Ishikawa (cell line): ENCODE results near the gene DOK7.

Experiments
- CEBPB ChIP-seq: IDR thresholded peaks from 2 replicates; pipeline ENCODE4 v1.6.1; 2012
- CREB1 ChIP-seq: IDR thresholded peaks from 2 replicates; pipeline ENCODE4 v1.6.1; 2012; ENCODE audit warnings: low read depth
- EGR1 ChIP-seq: IDR thresholded peaks from 2 replicates; pipeline ENCODE4 v1.6.1; 2012
- EP300 ChIP-seq: IDR thresholded peaks from 2 replicates; pipeline ENCODE4 v1.6.1; 2012; ENCODE audit warnings: borderline replicate concordance
- FOXM1 ChIP-seq: IDR thresholded peaks from 2 replicates; pipeline ENCODE4 v1.6.1; 2012; ENCODE audit warnings: low read depth, borderline replicate concordance
- NFIC ChIP-seq: IDR thresholded peaks from 2 replicates; pipeline ENCODE4 v1.6.1; 2012
- RAD21 ChIP-seq: IDR thresholded peaks from 2 replicates; pipeline ENCODE4 v1.6.1; 2012; ENCODE audit warnings: low read depth
- TAF1 ChIP-seq: IDR thresholded peaks from 2 replicates; pipeline ENCODE4 v1.6.1; 2012; ENCODE audit warnings: low read depth, mild to moderate bottlenecking
- TCF12 ChIP-seq: IDR thresholded peaks from 2 replicates; pipeline ENCODE4 v1.6.1; 2012; ENCODE audit warnings: low read depth
- TEAD4 ChIP-seq: IDR thresholded peaks from 2 replicates; pipeline ENCODE4 v1.6.1; 2012
- YY1 ChIP-seq: IDR thresholded peaks from 2 replicates; pipeline ENCODE4 v1.6.1; 2012; ENCODE audit warnings: low read depth
- ZBTB7A ChIP-seq: IDR thresholded peaks from 2 replicates; pipeline ENCODE4 v1.6.1; 2012; ENCODE audit warnings: low read depth
- TF ChIP-seq, protein P1 (sequence below): IDR thresholded peaks from 2 replicates; pipeline ENCODE4 v1.6.1; 2012
- TF ChIP-seq, protein P2 (sequence below): IDR thresholded peaks from 2 replicates; pipeline ENCODE4 v1.6.1; 2012; ENCODE audit warnings: low read depth, mild to moderate bottlenecking
- TF ChIP-seq, protein P3 (sequence below): IDR thresholded peaks from 2 replicates; pipeline ENCODE4 v1.6.1; 2012

Gene DOK7

DNA sequence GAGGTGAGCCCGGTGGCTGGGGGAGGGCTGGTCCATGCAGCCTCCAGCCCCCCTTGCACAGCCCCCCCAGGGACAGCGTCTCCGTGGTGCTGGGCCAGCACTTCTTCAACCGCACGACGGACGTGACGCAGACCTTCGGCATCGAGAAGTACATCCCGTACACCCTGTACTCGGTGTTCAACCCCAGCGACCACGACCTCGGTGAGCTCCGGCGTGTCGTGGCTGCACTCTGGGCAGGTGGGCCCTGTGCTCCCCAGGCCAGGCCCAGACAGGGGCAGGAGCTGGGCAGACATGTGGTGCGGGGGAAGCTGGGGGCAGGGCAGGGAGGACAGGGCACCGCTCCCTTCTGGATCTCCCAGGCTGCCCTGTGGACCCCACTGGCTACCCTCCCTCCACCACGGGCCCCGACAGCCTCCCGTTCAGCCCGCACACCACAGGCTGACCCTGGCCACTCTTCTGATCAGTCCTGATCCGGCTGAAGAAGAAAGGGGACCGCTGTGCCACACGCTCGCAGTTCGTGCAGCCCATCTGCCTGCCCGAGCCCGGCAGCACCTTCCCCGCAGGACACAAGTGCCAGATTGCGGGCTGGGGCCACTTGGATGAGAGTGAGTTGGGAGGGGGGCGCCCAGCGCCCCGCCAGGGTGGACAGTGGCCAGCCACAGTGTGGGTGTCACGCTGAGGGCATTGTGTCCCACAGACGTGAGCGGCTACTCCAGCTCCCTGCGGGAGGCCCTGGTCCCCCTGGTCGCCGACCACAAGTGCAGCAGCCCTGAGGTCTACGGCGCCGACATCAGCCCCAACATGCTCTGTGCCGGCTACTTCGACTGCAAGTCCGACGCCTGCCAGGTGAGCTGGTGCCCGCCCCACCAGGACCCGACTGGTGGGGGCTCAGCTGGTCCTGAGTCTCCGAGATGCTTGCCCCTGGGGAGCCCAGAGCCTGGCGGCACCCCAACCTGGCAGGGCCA is 15.4 kb upstream of the DOK7 start:
- TF ChIP-seq YY1 (no peak), TAF1 (no peak), RAD21 (no peak), CREB1 (no peak), TCF12 (no peak), ZBTB7A (no peak), CEBPB (no peak), NFIC (no peak), EP300 (no peak), EGR1 (no peak)
- TF ChIP-seq, protein P1, sequence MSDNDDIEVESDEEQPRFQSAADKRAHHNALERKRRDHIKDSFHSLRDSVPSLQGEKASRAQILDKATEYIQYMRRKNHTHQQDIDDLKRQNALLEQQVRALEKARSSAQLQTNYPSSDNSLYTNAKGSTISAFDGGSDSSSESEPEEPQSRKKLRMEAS = no peak
- TF ChIP-seq, protein P2, sequence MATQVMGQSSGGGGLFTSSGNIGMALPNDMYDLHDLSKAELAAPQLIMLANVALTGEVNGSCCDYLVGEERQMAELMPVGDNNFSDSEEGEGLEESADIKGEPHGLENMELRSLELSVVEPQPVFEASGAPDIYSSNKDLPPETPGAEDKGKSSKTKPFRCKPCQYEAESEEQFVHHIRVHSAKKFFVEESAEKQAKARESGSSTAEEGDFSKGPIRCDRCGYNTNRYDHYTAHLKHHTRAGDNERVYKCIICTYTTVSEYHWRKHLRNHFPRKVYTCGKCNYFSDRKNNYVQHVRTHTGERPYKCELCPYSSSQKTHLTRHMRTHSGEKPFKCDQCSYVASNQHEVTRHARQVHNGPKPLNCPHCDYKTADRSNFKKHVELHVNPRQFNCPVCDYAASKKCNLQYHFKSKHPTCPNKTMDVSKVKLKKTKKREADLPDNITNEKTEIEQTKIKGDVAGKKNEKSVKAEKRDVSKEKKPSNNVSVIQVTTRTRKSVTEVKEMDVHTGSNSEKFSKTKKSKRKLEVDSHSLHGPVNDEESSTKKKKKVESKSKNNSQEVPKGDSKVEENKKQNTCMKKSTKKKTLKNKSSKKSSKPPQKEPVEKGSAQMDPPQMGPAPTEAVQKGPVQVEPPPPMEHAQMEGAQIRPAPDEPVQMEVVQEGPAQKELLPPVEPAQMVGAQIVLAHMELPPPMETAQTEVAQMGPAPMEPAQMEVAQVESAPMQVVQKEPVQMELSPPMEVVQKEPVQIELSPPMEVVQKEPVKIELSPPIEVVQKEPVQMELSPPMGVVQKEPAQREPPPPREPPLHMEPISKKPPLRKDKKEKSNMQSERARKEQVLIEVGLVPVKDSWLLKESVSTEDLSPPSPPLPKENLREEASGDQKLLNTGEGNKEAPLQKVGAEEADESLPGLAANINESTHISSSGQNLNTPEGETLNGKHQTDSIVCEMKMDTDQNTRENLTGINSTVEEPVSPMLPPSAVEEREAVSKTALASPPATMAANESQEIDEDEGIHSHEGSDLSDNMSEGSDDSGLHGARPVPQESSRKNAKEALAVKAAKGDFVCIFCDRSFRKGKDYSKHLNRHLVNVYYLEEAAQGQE = no peak
- TF ChIP-seq, protein P3, sequence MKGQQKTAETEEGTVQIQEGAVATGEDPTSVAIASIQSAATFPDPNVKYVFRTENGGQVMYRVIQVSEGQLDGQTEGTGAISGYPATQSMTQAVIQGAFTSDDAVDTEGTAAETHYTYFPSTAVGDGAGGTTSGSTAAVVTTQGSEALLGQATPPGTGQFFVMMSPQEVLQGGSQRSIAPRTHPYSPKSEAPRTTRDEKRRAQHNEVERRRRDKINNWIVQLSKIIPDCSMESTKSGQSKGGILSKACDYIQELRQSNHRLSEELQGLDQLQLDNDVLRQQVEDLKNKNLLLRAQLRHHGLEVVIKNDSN = no peak

DNA sequence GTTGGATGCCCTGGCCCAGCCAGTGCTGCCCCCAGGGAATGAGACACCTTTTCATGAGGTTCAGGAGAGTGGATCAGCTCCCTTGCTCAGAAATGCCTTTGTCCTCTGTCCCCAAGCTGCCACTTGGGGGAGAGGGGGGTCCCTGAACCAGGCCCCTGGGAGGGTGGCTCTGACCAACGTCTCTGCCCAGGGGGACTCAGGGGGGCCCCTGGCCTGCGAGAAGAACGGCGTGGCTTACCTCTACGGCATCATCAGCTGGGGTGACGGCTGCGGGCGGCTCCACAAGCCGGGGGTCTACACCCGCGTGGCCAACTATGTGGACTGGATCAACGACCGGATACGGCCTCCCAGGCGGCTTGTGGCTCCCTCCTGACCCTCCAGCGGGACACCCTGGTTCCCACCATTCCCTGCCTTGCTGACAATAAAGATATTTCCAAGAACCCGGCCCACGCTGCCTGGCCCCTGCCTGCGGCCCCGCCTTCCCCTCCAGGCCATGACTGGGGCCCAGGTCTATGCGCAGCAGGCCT is 14.0 kb upstream of the DOK7 start:
- TF ChIP-seq FOXM1 (no peak), YY1 (no peak), EGR1 (no peak), NFIC (no peak), ZBTB7A (no peak), CREB1 (no peak), CEBPB (no peak), EP300 (no peak)
- TF ChIP-seq, protein P3 = no peak
- TF ChIP-seq, protein P2 = no peak

DNA sequence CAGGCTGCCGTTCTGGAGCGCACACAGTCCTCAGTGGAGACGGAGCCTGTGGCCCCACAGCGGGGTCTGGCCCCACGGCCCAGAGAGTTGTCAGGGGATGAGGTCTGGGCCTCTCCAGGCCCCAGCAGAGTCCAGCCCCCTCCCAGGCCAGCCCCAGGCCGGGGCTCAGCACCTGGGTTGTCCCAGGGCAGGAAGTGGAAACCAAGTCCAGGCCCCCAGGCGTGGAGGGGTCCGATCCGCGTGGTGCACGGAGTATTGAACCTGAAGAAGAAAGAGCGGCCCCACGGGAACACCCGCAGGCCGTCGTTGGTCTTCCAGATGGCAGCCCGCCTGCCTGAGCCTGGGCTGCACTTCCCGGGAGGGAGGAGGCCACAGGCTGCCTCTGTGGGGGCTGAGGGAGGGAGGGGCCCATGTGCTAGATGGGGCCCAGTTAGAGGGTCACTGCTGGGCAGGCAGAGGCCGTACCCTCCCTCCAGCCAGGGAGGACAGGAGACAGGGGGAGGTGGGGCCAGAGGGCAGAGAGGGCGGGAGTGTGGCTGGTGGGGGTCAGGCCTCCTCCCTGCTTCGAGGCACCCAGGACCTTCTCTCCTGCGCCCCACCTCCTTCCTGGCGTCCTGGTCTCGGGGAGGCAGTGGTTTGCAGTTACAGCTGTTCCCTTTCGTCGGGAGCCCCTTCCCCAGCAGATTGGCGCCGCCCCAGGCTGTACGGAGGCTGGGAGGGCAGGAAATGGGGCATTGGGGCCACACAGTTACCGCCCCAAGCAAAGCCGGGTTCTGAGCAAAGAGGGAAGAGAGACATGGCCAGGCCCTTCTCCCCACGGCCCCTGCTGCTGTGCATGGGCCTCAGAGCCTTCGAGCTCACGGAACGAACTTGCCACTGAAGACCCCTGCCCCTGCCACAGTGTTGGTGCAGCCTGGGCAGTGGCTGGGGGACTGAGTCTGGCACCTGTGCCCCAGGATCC is 13.3 kb upstream of the DOK7 start:
- no peak for TF ChIP-seq EP300
- no peak for TF ChIP-seq TCF12
- TF ChIP-seq, protein P1 = no peak
- TF ChIP-seq, protein P2 = no peak
- no peak for TF ChIP-seq NFIC

DNA sequence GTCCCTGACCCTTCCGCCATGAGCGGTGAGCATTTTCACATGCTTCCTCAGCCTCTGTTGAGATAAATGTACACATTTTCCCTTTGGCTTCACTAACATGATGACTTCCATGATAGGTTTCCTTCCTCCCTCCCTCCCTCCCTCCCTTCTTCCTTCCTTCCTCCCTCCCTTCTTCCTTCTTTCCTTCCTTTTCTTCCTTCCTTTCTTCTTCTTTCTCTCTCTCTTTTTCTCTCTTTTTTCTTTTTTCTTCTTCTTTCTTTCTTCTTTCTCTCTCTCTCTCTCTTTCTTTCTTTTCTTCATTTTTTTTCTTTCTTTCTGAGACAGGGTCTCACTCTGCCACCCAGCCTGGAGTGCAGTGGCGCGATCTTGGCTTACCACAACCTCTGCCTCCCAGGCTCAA is 12.5 kb upstream of the DOK7 start:
- TF ChIP-seq, protein P2 = no peak
- TF ChIP-seq TEAD4 (no peak), YY1 (no peak), EP300 (no peak), NFIC (no peak), RAD21 (no peak), EGR1 (no peak), TCF12 (no peak), FOXM1 (no peak), CREB1 (no peak), CEBPB (no peak), TAF1 (no peak), ZBTB7A (no peak)
- TF ChIP-seq, protein P1 = no peak
- TF ChIP-seq, protein P3 = no peak
